Fibroblast of the conjunctiva (primary cell): ENCODE results near the gene KIF20A.
A peak's percentile ranks its signal among the peaks of the same experiment; 100 is the strongest.
"Not testable (repeated sequence)": the region's sequence is repeated elsewhere in the genome, so short reads cannot be mapped to it uniquely, and the experiment has no call there.

ENCODE experiments used
- DNase-seq: peaks from one replicate; pipeline ENCODE4 v3.0.0-alpha.2; 2010; ENCODE audit warnings: low read depth

KIF20A gene

GRCh38 chr5:138178516-138179276, at the start of gene KIF20A, which contains the start of gene BRD8:
KIF20A (plus strand) TSS chr5:138179112; CDS start chr5:138179681, 569 bp downstream.
BRD8 (minus strand) TSS chr5:138178630; CDS start chr5:138178614, 16 bp downstream.
- peak; percentile 96 for DNase-seq

DNA sequence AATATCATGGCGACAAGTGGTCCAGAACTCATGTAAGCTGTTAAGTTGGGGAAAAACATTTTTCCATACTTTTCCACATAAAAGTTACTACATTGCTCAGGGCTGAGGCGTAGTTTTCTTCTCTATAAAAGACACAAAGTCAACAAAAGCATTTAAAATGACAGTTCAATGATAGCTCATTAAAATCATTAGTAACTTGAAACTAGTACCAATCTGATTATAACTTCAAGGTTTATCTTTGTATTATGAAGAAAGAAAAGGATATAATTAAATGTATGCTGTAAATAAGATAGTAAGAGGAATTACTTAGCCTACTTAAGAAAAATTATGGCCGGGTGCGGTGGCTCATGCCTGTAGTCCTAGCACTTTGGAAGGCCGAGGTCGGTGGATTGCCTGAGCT, 49.6 kb upstream of the KIF20A start:
- DNase-seq, result no peak

DNA sequence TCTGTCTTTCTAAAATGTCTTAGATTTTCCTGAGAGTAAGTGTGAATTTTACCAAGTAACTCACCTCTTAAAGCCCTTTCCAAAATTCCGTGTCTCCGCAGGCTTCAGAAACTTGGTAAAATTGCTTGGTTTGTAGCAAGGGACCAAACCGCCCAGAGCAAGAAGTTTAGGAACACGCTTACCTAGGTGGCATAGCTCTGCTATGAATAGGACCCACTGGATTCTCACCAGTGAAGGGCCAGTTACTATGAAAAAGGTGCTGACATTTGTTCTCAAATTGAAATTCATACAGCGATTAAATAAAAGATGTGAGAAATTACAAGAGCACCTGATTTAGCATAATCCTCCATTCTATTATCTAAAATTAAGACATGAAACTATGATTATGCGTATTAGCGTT, 46.4 kb upstream of the KIF20A start:
- DNase-seq, result no peak

DNA sequence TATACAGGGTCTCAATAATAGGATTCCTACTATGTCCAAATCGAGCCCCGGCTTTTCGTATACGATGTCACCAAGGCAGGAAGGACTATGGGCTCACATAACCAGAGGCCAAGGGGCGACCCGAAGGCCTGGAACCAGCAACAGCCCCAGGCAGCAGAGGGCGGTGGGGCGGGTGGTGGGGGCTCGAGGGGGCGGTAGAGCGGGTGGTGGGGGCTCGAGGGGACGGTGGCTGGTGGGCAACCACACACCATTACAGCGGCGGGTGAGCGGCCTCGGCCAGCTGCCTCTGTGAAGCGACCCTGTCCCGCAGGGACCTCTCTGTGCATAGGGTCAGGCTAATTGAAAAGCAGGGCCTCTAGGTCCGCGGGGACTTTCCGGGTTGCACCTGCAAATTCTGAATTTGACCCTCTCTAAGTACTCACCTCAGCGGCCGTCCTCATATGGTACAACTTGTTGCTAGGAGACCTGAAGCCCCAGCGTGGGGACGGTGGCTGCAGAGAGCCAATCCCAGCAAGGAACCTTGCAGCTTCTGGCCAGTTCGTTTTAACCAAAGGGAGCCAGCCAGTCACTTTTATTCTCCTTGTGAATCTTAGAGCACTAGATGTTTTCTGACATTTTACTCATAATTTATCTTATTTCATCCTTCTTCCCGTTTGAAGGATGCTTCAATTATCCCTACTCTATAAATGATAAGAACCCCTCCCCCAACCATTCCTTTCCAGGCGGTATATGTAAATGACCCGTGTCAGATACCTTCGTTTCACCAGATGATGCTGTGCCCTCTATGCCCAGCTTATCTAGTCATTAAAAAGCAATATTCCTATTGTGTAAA, 39.7 kb upstream of the KIF20A start, which contains the start of gene NME5:
Gene NME5 (minus strand): TSS at position 480 of the 832 bp plus-strand sequence. CDS start 648 bp downstream, outside the sequence.
- peak; percentile 34 for DNase-seq

GRCh38 chr5:138139781-138140090, 39.2 kb upstream of the KIF20A start:
- no peak for DNase-seq

DNA sequence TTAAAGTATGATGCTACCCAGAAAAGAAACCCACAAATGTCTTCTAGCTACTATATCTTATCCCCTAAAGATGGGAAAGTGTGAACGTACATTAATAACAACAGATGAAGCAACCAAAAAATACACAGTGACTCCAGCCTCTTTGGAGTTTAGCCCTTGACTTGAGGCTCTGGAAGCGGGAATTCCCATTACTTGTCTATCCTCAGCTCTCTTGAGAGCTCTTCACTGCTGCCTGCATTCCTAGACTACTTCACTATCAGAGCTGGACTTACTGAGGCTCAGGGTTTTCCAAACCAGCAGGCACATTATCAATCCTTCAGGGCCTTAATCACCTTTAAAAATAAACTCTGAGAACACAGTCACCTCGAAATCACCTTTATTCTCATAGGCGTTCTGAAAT, 38.6 kb upstream of the KIF20A start:
- no peak for DNase-seq

DNA sequence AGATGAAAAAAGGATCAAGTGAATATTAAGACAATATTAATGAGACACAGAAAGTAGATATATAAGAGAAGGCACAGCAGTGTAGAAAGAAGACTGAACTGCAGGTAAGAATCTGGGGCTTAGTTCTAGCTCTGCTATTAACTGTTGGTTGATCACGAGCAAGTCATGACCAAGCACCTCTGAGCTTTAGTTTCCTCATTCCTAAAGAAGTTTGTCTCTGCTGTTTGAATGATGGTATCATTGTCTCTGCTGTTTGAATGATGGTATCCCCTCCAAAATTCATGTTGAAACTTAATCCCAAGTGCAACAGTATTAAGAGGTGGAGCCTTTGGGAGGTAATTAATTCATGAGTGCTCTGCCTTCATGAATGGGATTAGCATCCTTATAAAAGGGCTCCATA, 37.2 kb upstream of the KIF20A start:
- DNase-seq, result no peak

DNA sequence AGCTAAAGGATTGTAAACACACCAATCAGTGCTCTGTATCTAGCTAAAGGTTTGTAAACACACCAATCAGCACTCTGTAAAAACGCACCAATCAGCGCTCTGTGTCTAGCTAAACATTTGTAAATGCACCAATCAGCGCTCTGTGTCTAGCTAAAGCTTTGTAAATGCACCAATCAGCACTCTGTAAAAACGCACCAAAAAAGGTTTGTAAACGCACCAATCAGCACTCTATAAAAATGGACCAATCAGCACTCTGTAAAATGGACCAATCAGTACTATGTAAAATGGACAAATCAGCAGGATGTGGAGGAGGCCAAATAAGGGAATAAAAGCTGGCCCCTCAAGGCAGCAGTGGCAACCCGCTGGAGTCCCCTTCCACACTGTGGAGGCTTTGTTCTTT, 35.3 kb upstream of the KIF20A start:
- DNase-seq, result not testable (repeated sequence)

GRCh38 chr5:138148811-138149210, 30.1 kb upstream of the KIF20A start:
- DNase-seq, result peak; percentile 85

DNA sequence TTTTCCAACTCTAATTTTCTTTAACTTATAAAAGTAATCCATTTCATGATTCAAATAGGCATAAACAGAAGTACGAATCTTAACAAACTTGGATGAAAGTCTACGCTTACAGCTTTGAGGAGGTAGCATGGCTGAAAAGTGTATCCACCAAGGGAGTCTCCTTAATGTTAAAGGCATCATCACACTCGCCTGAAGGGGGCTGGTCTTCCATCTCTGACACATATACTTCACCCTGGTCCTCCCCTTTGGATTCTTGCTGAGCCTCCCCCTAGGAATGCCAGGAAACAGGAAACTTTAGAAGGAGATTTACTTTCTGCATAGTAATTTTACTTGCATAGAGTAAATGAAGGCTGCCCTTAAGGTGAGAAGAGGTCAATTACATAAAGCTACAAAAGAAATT, 29.4 kb upstream of the KIF20A start:
- DNase-seq, result no peak

- DNase-seq, result not testable (repeated sequence)
Observed at GRCh38 chr5:138155977-138156376, 22.9 kb upstream of the KIF20A start.

DNA sequence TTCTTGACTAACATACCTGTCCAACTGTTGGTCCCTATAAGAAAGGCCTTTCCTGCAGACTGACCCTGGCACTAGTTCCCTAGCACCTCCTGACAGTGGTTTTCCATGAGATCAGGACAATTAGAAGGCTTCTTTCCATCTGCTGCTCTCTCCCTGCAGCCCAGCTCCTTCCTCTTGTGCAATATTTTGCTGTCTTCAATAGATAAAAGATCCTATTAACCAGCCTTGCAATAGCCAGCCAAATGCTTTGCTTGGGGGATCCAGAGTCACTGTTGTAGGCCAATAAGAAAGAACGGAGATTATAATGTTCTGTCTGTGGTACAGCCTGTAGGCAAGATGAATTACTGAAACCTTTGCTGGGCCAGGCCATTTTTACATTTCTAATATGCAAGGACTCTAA, 21.3 kb upstream of the KIF20A start:
- DNase-seq, result no peak

GRCh38 chr5:138159666-138160065, 19.2 kb upstream of the KIF20A start:
- no peak for DNase-seq

DNA sequence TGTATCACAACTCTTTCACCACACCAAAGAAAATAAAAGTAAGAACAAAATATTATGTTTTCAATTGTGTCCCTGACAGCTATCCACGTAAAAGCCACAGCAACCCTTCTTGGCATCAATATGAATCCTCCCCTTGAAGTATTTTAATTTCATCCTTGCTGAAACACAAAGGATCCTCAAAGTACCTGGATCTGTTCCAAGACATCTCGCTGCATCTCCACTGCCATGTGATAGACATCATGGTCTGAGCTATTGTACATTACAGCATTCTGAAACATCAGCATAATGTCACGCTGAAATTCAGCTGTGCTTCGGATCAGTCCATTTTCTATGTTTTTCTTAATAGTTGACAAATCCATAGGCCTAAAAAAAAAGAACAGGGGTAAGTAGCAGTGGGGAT, 18.2 kb upstream of the KIF20A start:
- no peak for DNase-seq

- DNase-seq, result no peak
Observed at GRCh38 chr5:138163721-138164120, 15.2 kb upstream of the KIF20A start.

DNA sequence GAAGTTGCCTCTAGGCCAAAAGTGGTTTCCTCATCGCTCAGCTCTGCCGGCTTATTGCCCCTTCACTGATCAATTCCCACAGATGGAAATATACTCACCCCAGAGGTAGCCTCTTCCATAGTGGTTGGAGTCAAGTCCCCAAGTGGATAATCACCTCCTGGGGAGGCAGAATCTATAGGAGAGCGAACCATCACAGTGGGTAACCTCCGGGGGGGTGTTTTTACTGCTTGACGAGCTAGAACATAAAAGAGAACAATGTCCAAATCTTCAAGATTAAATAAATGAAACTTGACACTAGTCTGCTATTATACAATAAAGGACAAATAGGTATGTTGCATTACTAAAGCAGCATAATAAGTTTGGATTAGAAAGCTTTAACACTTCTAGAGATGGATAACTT, 9.8 kb upstream of the KIF20A start:
- no peak for DNase-seq

- DNase-seq, result no peak
Observed at GRCh38 chr5:138170299-138170698, 8.6 kb upstream of the KIF20A start.

- peak; percentile 14 for DNase-seq
Observed at GRCh38 chr5:138177941-138178515, 884 bp upstream of the KIF20A start.

DNA sequence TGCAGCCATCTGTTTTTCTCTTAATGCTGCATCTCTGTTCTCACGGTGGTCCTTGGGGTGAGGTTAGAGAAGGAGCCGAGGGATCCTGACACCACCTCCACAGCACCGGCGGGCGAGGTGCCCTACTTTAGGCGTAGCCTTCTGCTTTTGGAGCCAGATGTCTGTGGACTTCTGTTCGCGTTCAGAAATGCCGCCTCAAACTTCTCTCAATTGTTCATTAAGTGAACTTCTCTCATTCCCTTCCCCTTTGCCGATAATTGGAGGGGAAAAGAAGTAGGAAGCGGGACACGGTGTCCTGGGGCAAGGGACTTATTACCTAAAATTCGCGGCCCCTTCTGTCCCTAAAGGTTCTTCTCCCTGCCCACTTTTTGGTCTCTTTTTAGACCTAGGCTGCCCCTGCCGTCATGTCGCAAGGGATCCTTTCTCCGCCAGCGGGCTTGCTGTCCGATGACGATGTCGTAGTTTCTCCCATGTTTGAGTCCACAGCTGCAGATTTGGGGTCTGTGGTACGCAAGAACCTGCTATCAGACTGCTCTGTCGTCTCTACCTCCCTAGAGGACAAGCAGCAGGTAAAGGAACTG, 455 bp downstream of the KIF20A start:
- no peak for DNase-seq

GRCh38 chr5:138180183-138180782, 1.4 kb downstream of the KIF20A start:
- peak; percentile 53 for DNase-seq

DNA sequence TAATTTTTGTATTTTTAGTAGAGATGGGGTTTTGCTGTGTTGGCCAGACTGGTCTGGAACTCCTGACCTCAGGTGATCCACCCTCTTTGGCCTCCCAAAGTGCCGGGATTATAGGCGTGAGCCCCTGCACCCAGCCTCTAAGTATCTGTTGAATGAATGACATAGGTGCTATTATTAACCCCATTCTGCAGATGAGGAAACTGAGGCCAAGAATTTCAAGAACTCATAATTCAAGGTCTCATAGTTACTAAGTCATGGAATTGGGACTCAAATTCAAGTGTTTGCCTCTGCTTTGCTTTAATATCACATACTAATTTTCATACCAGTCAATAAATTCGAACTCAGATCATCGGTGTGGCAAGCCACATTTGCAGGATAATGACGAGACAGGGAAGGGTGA, 1.9 kb downstream of the KIF20A start:
- no peak for DNase-seq

DNA sequence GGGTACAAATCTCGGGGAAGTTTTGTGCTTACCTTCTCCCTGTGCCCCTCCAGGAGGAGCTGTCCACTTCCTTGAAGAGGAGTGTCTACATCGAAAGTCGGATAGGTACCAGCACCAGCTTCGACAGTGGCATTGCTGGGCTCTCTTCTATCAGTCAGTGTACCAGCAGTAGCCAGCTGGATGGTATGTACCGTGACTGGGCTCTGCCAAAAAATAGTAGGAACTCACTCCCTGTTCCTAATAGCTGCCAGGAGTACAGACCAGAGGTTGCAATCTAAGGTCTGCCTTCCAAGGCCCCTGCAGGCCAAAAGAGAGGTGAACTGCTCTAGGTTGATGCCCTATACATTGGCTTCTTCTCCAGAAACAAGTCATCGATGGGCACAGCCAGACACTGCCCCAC, 3.9 kb downstream of the KIF20A start:
- DNase-seq, result no peak
